SU-DHL-6 (cell line): Measurements from ENCODE around the gene PIPOX.

Source experiments
- CTCF ChIP-seq: fragments of 200-600 bp; sonication (generic); IDR thresholded peaks from one replicate; pipeline ENCODE4 v1.5.1; 2017; ENCODE audit warnings: antibody characterized with exemption, mild to moderate bottlenecking, low read length, moderate library complexity; ENCODE audit not compliant: insufficient read depth, poor library complexity, severe bottlenecking
- EZH2phosphoT487 ChIP-seq: fragments of 200-600 bp; sonication (generic), shearing (Covaris generic); conservative IDR thresholded peaks from 2 replicates; pipeline ENCODE4 v1.6.1; 2018; ENCODE audit warnings: mild to moderate bottlenecking, antibody characterized with exemption, low read length, moderate library complexity, mixed read lengths

- no peak for TF ChIP-seq CTCF
- no peak for TF ChIP-seq EZH2phosphoT487
Measured at GRCh38 chr17:29066047-29066446, 23.1 kb downstream of the PIPOX start.
